Endothelial cell of umbilical vein (primary cell): ENCODE results near the gene RHOBTB1. TPM values are rescaled to one million over a fixed set of nuclear protein-coding genes. Genes with fewer than 3 reads are reported as not detected.

Experiments
- BruUV-seq: library from RNA; stranded (reverse); fragments of 400-500 nt; replicated peaks from 2 replicates; lab custom pipeline; 2021; lab: Mats Ljungman, UMichigan
- CTCF ChIA-PET: fragments of 300-600, 350-600 bp; sonication (Branson Sonifier 250); formaldehyde crosslinking; loops from one replicate; lab custom pipeline; 2021; ENCODE audit warnings: antibody characterized with exemption, inconsistent platforms; lab: Charles Lee
- POLR2A ChIA-PET: fragments of 300-600, 350-600 bp; sonication (Branson Sonifier 250); formaldehyde crosslinking; loops from one replicate; lab custom pipeline; 2021; ENCODE audit warnings: antibody characterized with exemption, inconsistent platforms; lab: Charles Lee
- DNase-seq: peaks from one replicate; pipeline ENCODE4 v3.0.0-alpha.2; 2011; ENCODE audit warnings: low read depth, low spot score
- FAIRE-seq: peaks from 2 replicates; lab custom pipeline; 2011; peaks lifted over from hg19 to GRCh38; lab: Jason Lieb, UNC
- H2AFZ ChIP-seq: 2 replicates; pipeline ENCODE4 v1.6.0; 2012; ENCODE audit warnings: low read depth, low read length, control low read depth, inconsistent platforms
- H3K27ac ChIP-seq: 2 replicates; pipeline ENCODE4 v1.5.1; 2011; ENCODE audit warnings: low read depth, mild to moderate bottlenecking, control low read depth, low read length, moderate library complexity; ENCODE audit not compliant: insufficient read depth
- H3K27me3 ChIP-seq, 2 experiments: 2 replicates each; pipeline versions ENCODE4 v1.6.0 to v1.6.1; 2011; ENCODE audit warnings: low read length in 2 of 2, mixed read lengths in 1 of 2; ENCODE audit not compliant: control insufficient read depth in 2 of 2, insufficient read depth in 2 of 2
- H3K36me3 ChIP-seq, 2 experiments: 2 replicates in 1 of 2; 3 replicates in 1 of 2; pipeline ENCODE4 v1.5.1; 2011; ENCODE audit warnings: low read length in 2 of 2, mild to moderate bottlenecking in 1 of 2, moderate library complexity in 1 of 2; ENCODE audit not compliant: control insufficient read depth in 2 of 2, insufficient read depth in 2 of 2; ENCODE audit errors: extremely low read depth in 1 of 2
- H3K4me1 ChIP-seq: 3 replicates; pipeline ENCODE4 v1.5.1; 2011; ENCODE audit warnings: mild to moderate bottlenecking, low read length; ENCODE audit not compliant: control insufficient read depth, insufficient read depth; ENCODE audit errors: extremely low read depth
- H3K4me2 ChIP-seq: 2 replicates; pipeline ENCODE4 v1.6.1; 2011; ENCODE audit warnings: low read length, control low read depth, mixed read lengths; ENCODE audit not compliant: insufficient read depth
- H3K4me3 ChIP-seq, 3 experiments: fragments of 200-600 bp in 1 of 3; sonication (generic), shearing (Covaris generic) in 1 of 3; replicated peaks in 1 of 3; 2 replicates each; pipeline ENCODE4 v1.5.1; 2011 to 2016; ENCODE audit warnings: control low read depth in 3 of 3, low read length in 3 of 3, mild to moderate bottlenecking in 2 of 3, inconsistent platforms in 1 of 3, low read depth in 1 of 3, moderate library complexity in 1 of 3; ENCODE audit not compliant: insufficient read depth in 1 of 3
- H3K79me2 ChIP-seq: 2 replicates; pipeline ENCODE4 v1.6.0; 2012; ENCODE audit warnings: low read length, inconsistent platforms; ENCODE audit not compliant: control insufficient read depth, insufficient read depth
- H3K9ac ChIP-seq: replicated peaks from 2 replicates; pipeline ENCODE3; 2011; ENCODE audit warnings: low read length, control low read depth; ENCODE audit not compliant: insufficient read depth; ENCODE audit errors: extremely low read depth
- H3K9me1 ChIP-seq: replicated peaks from 3 replicates; pipeline ENCODE4 v1.6.0; 2011; ENCODE audit warnings: mild to moderate bottlenecking, low read length; ENCODE audit not compliant: control insufficient read depth, insufficient read depth; ENCODE audit errors: extremely low read depth
- H3K9me3 ChIP-seq: replicated peaks from 2 replicates; pipeline ENCODE4 v1.5.1; 2012; ENCODE audit warnings: low read length, inconsistent platforms; ENCODE audit not compliant: control insufficient read depth, insufficient read depth
- H4K20me1 ChIP-seq: replicated peaks from 2 replicates; pipeline ENCODE3; 2011; ENCODE audit warnings: mild to moderate bottlenecking, low read length; ENCODE audit not compliant: control insufficient read depth, insufficient read depth; ENCODE audit errors: extremely low read depth
- EZH2 ChIP-seq: IDR thresholded peaks from 2 replicates; pipeline ENCODE4 v1.6.1; 2012; ENCODE audit warnings: borderline replicate concordance, low read depth, mild to moderate bottlenecking, moderate library complexity, low read length, inconsistent platforms; ENCODE audit not compliant: severe bottlenecking
- FOS ChIP-seq: IDR thresholded peaks from 2 replicates; pipeline ENCODE4 v1.6.1; 2011; ENCODE audit warnings: mild to moderate bottlenecking, low read length, moderate library complexity, borderline replicate concordance; ENCODE audit not compliant: insufficient read depth
- GATA2 ChIP-seq: IDR thresholded peaks from 2 replicates; pipeline ENCODE4 v1.7.0; 2011; ENCODE audit warnings: low read depth, mild to moderate bottlenecking, moderate library complexity, mixed read lengths, low read length; ENCODE audit not compliant: insufficient read length, insufficient read depth
- JUN ChIP-seq: IDR thresholded peaks from 2 replicates; pipeline ENCODE4 v1.6.1; 2011; ENCODE audit warnings: borderline replicate concordance, low read depth; ENCODE audit not compliant: insufficient read length, insufficient read depth
- MYC ChIP-seq: IDR thresholded peaks from one replicate; pipeline ENCODE4 v1.6.1; 2011; ENCODE audit warnings: mild to moderate bottlenecking, low read depth, low read length
- POLR2A ChIP-seq: IDR thresholded peaks from 2 replicates; pipeline ENCODE4 v1.6.1; 2012; ENCODE audit warnings: low read depth, mild to moderate bottlenecking, control low read depth, low read length
- POLR2AphosphoS5 ChIP-seq: IDR thresholded peaks from 2 replicates; pipeline ENCODE4 v1.6.1; 2012; ENCODE audit warnings: low read depth, mild to moderate bottlenecking, control low read depth, low read length, moderate library complexity; ENCODE audit not compliant: insufficient read depth
- dilution Hi-C: fragments of 300-500 bp; cut with MboI; formaldehyde crosslinking; loops from one replicate; pipeline ENCODE4 v1.15.0; 2019; ENCODE audit warnings: low sequenced_read_pairs; ENCODE audit not compliant: extremely low pct_ligation_motif_present
- intact Hi-C: fragments of 100-400 bp; cut with micrococcal nuclease; formaldehyde crosslinking; loops from one replicate; pipeline ENCODE4 v1.10.0; 2022
- polyA plus RNA-seq, 4 experiments: library from polyadenylated mRNA; depleted of rRNA in 3 of 4; stranded (reverse) in 3 of 4; unstranded in 1 of 4; fragments of >200 nt; gene quantifications; 2 replicates each; pipeline versions ENCODE4 v1.2.1 to v1.2.3, GENCODE V29; 2011 to 2012; ENCODE audit warnings: missing spikeins in 1 of 4
- total RNA-seq: library from RNA; stranded (reverse); gene quantifications from 2 replicates; pipeline ENCODE4 v1.2.3, GENCODE V29; 2021
- TF ChIP-seq, protein P1 (sequence below): IDR thresholded peaks from 2 replicates; pipeline ENCODE4 v1.6.1; 2011; ENCODE audit not compliant: insufficient read depth, insufficient read length
- TF ChIP-seq, protein P2 (sequence below), 2 donors: IDR thresholded peaks; 1 replicate in 1 of 2; 2 replicates in 1 of 2; pipeline ENCODE4 v1.5.1; 2011; ENCODE audit warnings: low read length in 2 of 2, mild to moderate bottlenecking in 2 of 2, moderate library complexity in 2 of 2, control low read depth in 1 of 2, inconsistent platforms in 1 of 2, low read depth in 1 of 2; ENCODE audit not compliant: insufficient read depth in 1 of 2; ENCODE audit errors: extremely low read depth in 1 of 2

RHOBTB1 gene
- total and polyA plus RNA-seq, 2 donors (not counting 3 experiments of a cell fraction or from before 2014, with no cell fraction given), result 21.2 to 31.0 TPM

DNA sequence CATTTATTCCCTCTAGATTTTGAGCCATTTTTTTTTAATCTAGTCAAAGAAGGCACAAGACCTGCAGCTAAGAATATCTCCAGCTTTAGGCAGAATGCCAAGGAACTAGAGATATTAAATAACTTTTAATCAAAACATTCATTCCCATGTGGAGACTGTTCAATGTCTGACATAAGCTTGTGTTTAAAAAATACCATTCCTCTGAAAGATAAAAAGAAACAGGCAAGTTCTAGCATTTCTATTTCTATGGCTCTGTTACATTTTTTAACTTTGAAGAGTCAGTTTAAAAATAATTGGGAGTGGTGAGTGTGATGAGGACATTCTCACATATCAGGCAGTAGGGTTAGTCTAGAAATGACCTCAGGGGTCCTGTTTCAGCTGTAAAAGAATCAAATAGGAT is 48.0 kb downstream of the RHOBTB1 start:
- intact Hi-C loops, result no loop called here
- CTCF ChIA-PET, result no interaction called here

More for the DNA sequence above, 48.0 kb downstream of the RHOBTB1 start:
- FAIRE-seq (no peak), DNase-seq (peak; percentile 13)
- Histone ChIP-seq H3K27me3 (no peaks in the 10 kb centered on the region), H3K4me1 (no peaks in the 10 kb centered on the region), H3K4me2 (no peak overlapping the region), H3K4me3 (no peak overlapping the region), H3K9me3 (no peaks in the 10 kb centered on the region), H3K36me3 (peaks cover 0 to 2% of the 10 kb centered on the region in 2 experiments), H3K9ac (no peak overlapping the region), H4K20me1 (no peaks in the 10 kb centered on the region), H3K79me2 (no peaks in the 10 kb centered on the region), H2AFZ (no peak overlapping the region), H3K27ac (no peak overlapping the region), H3K9me1 (peaks cover 2% of the 10 kb centered on the region)
- dilution Hi-C loops, result no loop called here
- TF ChIP-seq MYC (no peak), FOS (no peak), EZH2 (no peak), POLR2AphosphoS5 (no peak), GATA2 (no peak), JUN (no peak), POLR2A (no peak)
- TF ChIP-seq, protein P1, sequence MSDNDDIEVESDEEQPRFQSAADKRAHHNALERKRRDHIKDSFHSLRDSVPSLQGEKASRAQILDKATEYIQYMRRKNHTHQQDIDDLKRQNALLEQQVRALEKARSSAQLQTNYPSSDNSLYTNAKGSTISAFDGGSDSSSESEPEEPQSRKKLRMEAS, result no peak
- TF ChIP-seq, protein P2, sequence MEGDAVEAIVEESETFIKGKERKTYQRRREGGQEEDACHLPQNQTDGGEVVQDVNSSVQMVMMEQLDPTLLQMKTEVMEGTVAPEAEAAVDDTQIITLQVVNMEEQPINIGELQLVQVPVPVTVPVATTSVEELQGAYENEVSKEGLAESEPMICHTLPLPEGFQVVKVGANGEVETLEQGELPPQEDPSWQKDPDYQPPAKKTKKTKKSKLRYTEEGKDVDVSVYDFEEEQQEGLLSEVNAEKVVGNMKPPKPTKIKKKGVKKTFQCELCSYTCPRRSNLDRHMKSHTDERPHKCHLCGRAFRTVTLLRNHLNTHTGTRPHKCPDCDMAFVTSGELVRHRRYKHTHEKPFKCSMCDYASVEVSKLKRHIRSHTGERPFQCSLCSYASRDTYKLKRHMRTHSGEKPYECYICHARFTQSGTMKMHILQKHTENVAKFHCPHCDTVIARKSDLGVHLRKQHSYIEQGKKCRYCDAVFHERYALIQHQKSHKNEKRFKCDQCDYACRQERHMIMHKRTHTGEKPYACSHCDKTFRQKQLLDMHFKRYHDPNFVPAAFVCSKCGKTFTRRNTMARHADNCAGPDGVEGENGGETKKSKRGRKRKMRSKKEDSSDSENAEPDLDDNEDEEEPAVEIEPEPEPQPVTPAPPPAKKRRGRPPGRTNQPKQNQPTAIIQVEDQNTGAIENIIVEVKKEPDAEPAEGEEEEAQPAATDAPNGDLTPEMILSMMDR (IDR thresholded peaks at IDR 0.05; ENCODE audit: extremely low read depth in 1 of 2, insufficient read depth in 1 of 2, low read depth in 1 of 2, low read length in 2 of 2), result no peak
- BruUV-seq, result no TSS peak
- POLR2A ChIA-PET, result no interaction called here
